NCI-H187 treated with DMSO at 0.1 percent for 48 hours (cell line): ENCODE measurements around the gene PIMREG.

Experiments used
- DNase-seq: peaks from one replicate; lab custom pipeline; 2025; lab: John Stamatoyannopoulos, UW

PIMREG gene

GRCh38 chr17:6437956-6438355 lies 6.3 kb upstream of the PIMREG start:
- DNase-seq, result no peak

GRCh38 chr17:6439951-6440350 lies 4.3 kb upstream of the PIMREG start:
- no peak for DNase-seq

GRCh38 chr17:6442775-6443174 lies 1.5 kb upstream of the PIMREG start:
- DNase-seq, result no peak

- DNase-seq, result no peak
Measured at GRCh38 chr17:6444571-6445335, 498 bp downstream of the PIMREG start.

- DNase-seq, result no peak
Measured at GRCh38 chr17:6446516-6447100, 2.4 kb downstream of the PIMREG start.

GRCh38 chr17:6448473-6448872 lies 4.2 kb downstream of the PIMREG start:
- no peak for DNase-seq

GRCh38 chr17:6449307-6449706 lies 5.1 kb downstream of the PIMREG start:
- DNase-seq, result no peak

GRCh38 chr17:6450926-6451832 lies 6.9 kb downstream of the PIMREG start:
- no peak for DNase-seq

- DNase-seq, result no peak
Measured at GRCh38 chr17:6452471-6453266, 8.4 kb downstream of the PIMREG start.

- DNase-seq, result no peak
Measured at GRCh38 chr17:6453279-6454024, 9.2 kb downstream of the PIMREG start.

GRCh38 chr17:6454495-6455320 lies 10.5 kb downstream of the PIMREG start:
- no peak for DNase-seq

GRCh38 chr17:6455321-6455705 lies 11.1 kb downstream of the PIMREG start:
- no peak for DNase-seq

- DNase-seq, result no peak
Measured at GRCh38 chr17:6456321-6456720, 12.1 kb downstream of the PIMREG start.

GRCh38 chr17:6456914-6457687 lies 12.8 kb downstream of the PIMREG start:
- no peak for DNase-seq

- DNase-seq, result no peak
Measured at GRCh38 chr17:6457688-6458459, 13.6 kb downstream of the PIMREG start.

GRCh38 chr17:6458460-6458950 lies 14.2 kb downstream of the PIMREG start:
- DNase-seq, result no peak

GRCh38 chr17:6460531-6461161 lies 16.4 kb downstream of the PIMREG start:
- DNase-seq, result no peak

- no peak for DNase-seq
Measured at GRCh38 chr17:6461246-6461645, 17.0 kb downstream of the PIMREG start.
